Measurements from ENCODE around the gene POLR2I. TPM values are rescaled to one million over a fixed set of nuclear protein-coding genes. Genes with fewer than 3 reads are reported as not detected.

The POLR2I gene
- total RNA-seq, 1 donor from 2014 or later = 37.6 TPM

GRCh38 chr19:36113894-36114720 lies 568 bp downstream of the POLR2I start:
- TF ChIP-seq CTCF (IDR thresholded peaks at IDR 0.05) = no peak
- intact Hi-C loops (cut with DNase I) = no loop called here

GRCh38 chr19:36113425-36113824 lies 1.2 kb downstream of the POLR2I start:
- peaks cover 23% of the 10 kb centered on the region for H3K36me3 ChIP-seq
- TF ChIP-seq CTCF (IDR thresholded peaks at IDR 0.05) = no peak
- intact Hi-C loops (cut with DNase I) = no loop called here

More at GRCh38 chr19:36113894-36114720, 568 bp downstream of the POLR2I start:
- Histone ChIP-seq H3K4me3 (peak overlapping the region; percentile 77), H3K27ac (peak overlapping the region; percentile 85), H3K27me3 (no peaks in the 10 kb centered on the region), H3K4me1 (peaks cover 12% of the 10 kb centered on the region), H3K36me3 (peaks cover 28% of the 10 kb centered on the region), H3K9me3 (no peaks in the 10 kb centered on the region)
- no peak for DNase-seq
- ATAC-seq = no peak

GRCh38 chr19:36112678-36113077 lies 2.0 kb downstream of the POLR2I start:
- peaks cover 19% of the 10 kb centered on the region for H3K36me3 ChIP-seq
- no peaks in the 10 kb centered on the region for H3K9me3 ChIP-seq
- no peak for TF ChIP-seq CTCF (IDR thresholded peaks at IDR 0.05)
- no peak for DNase-seq
- H3K4me1 ChIP-seq = peaks cover 12% of the 10 kb centered on the region
- no peak for ATAC-seq
- no peak overlapping the region for H3K27ac ChIP-seq
- intact Hi-C loops (cut with DNase I) = no loop called here
- no peak overlapping the region for H3K4me3 ChIP-seq
- no peaks in the 10 kb centered on the region for H3K27me3 ChIP-seq

More at GRCh38 chr19:36113425-36113824, 1.2 kb downstream of the POLR2I start:
- no peak for ATAC-seq
- DNase-seq = no peak
- Histone ChIP-seq H3K9me3 (no peaks in the 10 kb centered on the region), H3K27me3 (no peaks in the 10 kb centered on the region), H3K27ac (no peak overlapping the region), H3K4me1 (peaks cover 12% of the 10 kb centered on the region), H3K4me3 (peak overlapping the region; percentile 77)

- no peak for DNase-seq
- Histone ChIP-seq H3K4me1 (peaks cover 3% of the 10 kb centered on the region), H3K27ac (no peak overlapping the region), H3K4me3 (no peak overlapping the region), H3K9me3 (no peaks in the 10 kb centered on the region), H3K27me3 (no peaks in the 10 kb centered on the region), H3K36me3 (peaks cover 12% of the 10 kb centered on the region)
- no peak for ATAC-seq
- intact Hi-C loops (cut with DNase I) = no loop called here
- no peak for TF ChIP-seq CTCF (IDR thresholded peaks at IDR 0.05)
Observed at GRCh38 chr19:36111200-36111539, 3.5 kb downstream of the POLR2I start.

- no peaks in the 10 kb centered on the region for H3K4me1 ChIP-seq
- intact Hi-C loops (cut with DNase I) = no loop called here
- H3K9me3 ChIP-seq = no peaks in the 10 kb centered on the region
- DNase-seq (no peak), ATAC-seq (no peak)
- H3K36me3 ChIP-seq = peaks cover 12% of the 10 kb centered on the region
- no peak within 1 kb of the TSS for H3K27ac ChIP-seq
- no peaks in the 10 kb centered on the region for H3K27me3 ChIP-seq
- no peak for TF ChIP-seq CTCF (IDR thresholded peaks at IDR 0.05)
- no peak within 1 kb of the TSS for H3K4me3 ChIP-seq
Observed at GRCh38 chr19:36110487-36111199, 4.0 kb downstream of the POLR2I start, which contains the start of gene OVOL3. OVOL3 (plus strand) TSS chr19:36111143; CDS start chr19:36111203, 60 bp downstream.
